ENCODE data around the gene SLC29A3. TPM values are rescaled to one million over a fixed set of nuclear protein-coding genes. Genes with fewer than 3 reads are reported as not detected.

Gene SLC29A3
- total RNA-seq, 1 experiment from 2014 or later, result 4.4 TPM

Other genes with a start within 250 kb of the SLC29A3 start
- gene UNC5B, start 106.7 kb upstream of the SLC29A3 start, total RNA-seq (2014; rRNA removed), result 0.26 and 0.46 TPM in 2 replicates
- not detected in 2 replicates for gene CDH23, start 77.7 kb downstream of the SLC29A3 start, total RNA-seq (2014; rRNA removed)